ENCODE measurements around the gene UBL4B. TPM values are rescaled to one million over a fixed set of nuclear protein-coding genes. Genes with fewer than 3 reads are reported as not detected.

Gene UBL4B
- total RNA-seq, 1 donor from 2014 or later, result not detected

- Mint-ChIP-seq H3K27ac (ENCODE audit: unreplicated experiment) (no peak overlapping the region), H3K36me3 (ENCODE audit: low read depth) (no peaks in the 10 kb centered on the region), H3K4me1 (ENCODE audit: low read depth) (peaks cover 6% of the 10 kb centered on the region), H3K9me3 (ENCODE audit: low read depth) (peaks cover 8% of the 10 kb centered on the region), H3K4me3 (ENCODE audit: unreplicated experiment) (no peak overlapping the region), H3K27me3 (ENCODE audit: low read depth) (peaks cover 55% of the 10 kb centered on the region)
- TF ChIP-seq CTCF (IDR thresholded peaks at IDR 0.05), result no peak
- no peak for DNase-seq (ENCODE audit: low spot score)
Measured at GRCh38 chr1:110138956-110139355, 26.7 kb downstream of the UBL4B start.

GRCh38 chr1:110144366-110144765, 32.1 kb downstream of the UBL4B start:
- TF ChIP-seq CTCF (IDR thresholded peaks at IDR 0.05), result no peak
- H3K36me3 Mint-ChIP-seq (ENCODE audit: low read depth), result no peaks in the 10 kb centered on the region
- H3K9me3 Mint-ChIP-seq (ENCODE audit: low read depth), result peaks cover 8% of the 10 kb centered on the region
- no peaks in the 10 kb centered on the region for H3K4me1 Mint-ChIP-seq (ENCODE audit: low read depth)
- no peak for DNase-seq (ENCODE audit: low spot score)
- H3K27ac Mint-ChIP-seq (ENCODE audit: unreplicated experiment), result no peak overlapping the region
- H3K27me3 Mint-ChIP-seq (ENCODE audit: low read depth), result peaks cover 18% of the 10 kb centered on the region
- no peak overlapping the region for H3K4me3 Mint-ChIP-seq (ENCODE audit: unreplicated experiment)

- Mint-ChIP-seq H3K27me3 (ENCODE audit: low read depth) (peaks cover 31% of the 10 kb centered on the region), H3K4me1 (ENCODE audit: low read depth) (no peaks in the 10 kb centered on the region), H3K4me3 (ENCODE audit: unreplicated experiment) (no peak overlapping the region), H3K36me3 (ENCODE audit: low read depth) (no peaks in the 10 kb centered on the region), H3K9me3 (ENCODE audit: low read depth) (no peaks in the 10 kb centered on the region), H3K27ac (ENCODE audit: unreplicated experiment) (no peak overlapping the region)
- peak; percentile 55 for TF ChIP-seq CTCF (IDR thresholded peaks at IDR 0.05)
- no peak for DNase-seq (ENCODE audit: low spot score)
Measured at GRCh38 chr1:110148961-110149360, 36.7 kb downstream of the UBL4B start.

- peak; percentile 39 for TF ChIP-seq CTCF (IDR thresholded peaks at IDR 0.05)
- Mint-ChIP-seq H3K36me3 (ENCODE audit: low read depth) (no peaks in the 10 kb centered on the region), H3K27me3 (ENCODE audit: low read depth) (peaks cover 40% of the 10 kb centered on the region), H3K4me1 (ENCODE audit: low read depth) (no peaks in the 10 kb centered on the region), H3K9me3 (ENCODE audit: low read depth) (no peaks in the 10 kb centered on the region), H3K4me3 (ENCODE audit: unreplicated experiment) (peak within 1 kb of the TSS; percentile 56), H3K27ac (ENCODE audit: unreplicated experiment) (no peak within 1 kb of the TSS)
- no peak for DNase-seq (ENCODE audit: low spot score)
Measured at GRCh38 chr1:110150330-110151174, 38.3 kb downstream of the UBL4B start, which contains the start of gene SLC6A17. Gene SLC6A17, plus strand, starts transcription at chr1:110150494. Its CDS starts 16,436 bp downstream, at chr1:110166930.

- peak overlapping the region; percentile 40 for H3K4me3 Mint-ChIP-seq (ENCODE audit: unreplicated experiment)
- no peaks in the 10 kb centered on the region for H3K4me1 Mint-ChIP-seq (ENCODE audit: low read depth)
- H3K36me3 Mint-ChIP-seq (ENCODE audit: low read depth), result no peaks in the 10 kb centered on the region
- H3K9me3 Mint-ChIP-seq (ENCODE audit: low read depth), result no peaks in the 10 kb centered on the region
- no peak overlapping the region for H3K27ac Mint-ChIP-seq (ENCODE audit: unreplicated experiment)
- no peak for DNase-seq (ENCODE audit: low spot score)
- H3K27me3 Mint-ChIP-seq (ENCODE audit: low read depth), result peaks cover 40% of the 10 kb centered on the region
- no peak for TF ChIP-seq CTCF (IDR thresholded peaks at IDR 0.05)
Measured at GRCh38 chr1:110151175-110151669, 39.0 kb downstream of the UBL4B start.
